Middle frontal gyrus (tissue), 1 donor: ENCODE results near the gene LRCH1.
"Not testable (repeated sequence)": the region's sequence is repeated elsewhere in the genome, so short reads cannot be mapped to it uniquely, and the experiment has no call there.

Experiments
- DNase-seq: peaks from one replicate; pipeline ENCODE4 v3.0.0-alpha.2; 2015; ENCODE audit warnings: low spot score; ENCODE audit errors: extremely low spot score

Gene LRCH1, protein sequence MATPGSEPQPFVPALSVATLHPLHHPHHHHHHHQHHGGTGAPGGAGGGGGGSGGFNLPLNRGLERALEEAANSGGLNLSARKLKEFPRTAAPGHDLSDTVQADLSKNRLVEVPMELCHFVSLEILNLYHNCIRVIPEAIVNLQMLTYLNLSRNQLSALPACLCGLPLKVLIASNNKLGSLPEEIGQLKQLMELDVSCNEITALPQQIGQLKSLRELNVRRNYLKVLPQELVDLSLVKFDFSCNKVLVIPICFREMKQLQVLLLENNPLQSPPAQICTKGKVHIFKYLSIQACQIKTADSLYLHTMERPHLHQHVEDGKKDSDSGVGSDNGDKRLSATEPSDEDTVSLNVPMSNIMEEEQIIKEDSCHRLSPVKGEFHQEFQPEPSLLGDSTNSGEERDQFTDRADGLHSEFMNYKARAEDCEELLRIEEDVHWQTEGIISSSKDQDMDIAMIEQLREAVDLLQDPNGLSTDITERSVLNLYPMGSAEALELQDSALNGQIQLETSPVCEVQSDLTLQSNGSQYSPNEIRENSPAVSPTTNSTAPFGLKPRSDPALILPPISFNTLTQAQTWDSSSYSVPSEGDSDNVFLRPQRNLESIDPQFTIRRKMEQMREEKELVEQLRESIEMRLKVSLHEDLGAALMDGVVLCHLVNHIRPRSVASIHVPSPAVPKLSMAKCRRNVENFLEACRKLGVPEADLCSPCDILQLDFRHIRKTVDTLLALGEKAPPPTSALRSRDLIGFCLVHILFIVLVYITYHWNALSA

DNA sequence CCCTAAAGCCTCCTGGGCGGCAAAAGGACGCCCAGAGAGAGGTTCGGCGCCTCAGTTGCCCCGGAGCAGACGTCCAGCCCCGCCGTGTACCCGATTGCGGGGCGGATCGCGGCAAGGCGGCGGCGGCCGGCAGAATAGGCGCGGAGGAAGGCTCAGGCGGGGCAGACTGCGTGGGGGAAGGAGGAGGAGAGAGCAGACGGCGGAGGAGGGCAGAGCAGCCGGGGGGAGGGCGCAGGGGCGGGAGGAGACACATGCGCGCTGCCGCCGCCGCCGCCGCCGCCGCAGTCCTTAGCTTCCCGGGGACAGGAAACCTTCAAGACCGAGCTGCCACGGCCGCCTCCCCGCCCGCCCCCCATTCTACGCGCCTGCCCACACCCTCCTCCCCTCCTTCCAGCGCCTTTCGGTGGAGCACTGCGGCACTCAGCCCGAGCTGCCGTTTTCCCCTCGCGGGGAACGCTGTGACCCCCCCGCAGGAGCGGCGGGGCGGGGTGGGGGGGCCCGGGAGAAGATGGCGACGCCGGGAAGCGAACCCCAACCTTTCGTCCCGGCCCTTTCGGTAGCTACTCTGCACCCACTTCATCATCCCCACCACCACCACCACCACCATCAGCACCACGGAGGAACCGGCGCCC is at the start of gene LRCH1:
LRCH1 (plus strand) TSS at position 282 of the 632 bp plus-strand sequence; CDS start at position 509, 227 bp downstream.
- DNase-seq = no peak

DNA sequence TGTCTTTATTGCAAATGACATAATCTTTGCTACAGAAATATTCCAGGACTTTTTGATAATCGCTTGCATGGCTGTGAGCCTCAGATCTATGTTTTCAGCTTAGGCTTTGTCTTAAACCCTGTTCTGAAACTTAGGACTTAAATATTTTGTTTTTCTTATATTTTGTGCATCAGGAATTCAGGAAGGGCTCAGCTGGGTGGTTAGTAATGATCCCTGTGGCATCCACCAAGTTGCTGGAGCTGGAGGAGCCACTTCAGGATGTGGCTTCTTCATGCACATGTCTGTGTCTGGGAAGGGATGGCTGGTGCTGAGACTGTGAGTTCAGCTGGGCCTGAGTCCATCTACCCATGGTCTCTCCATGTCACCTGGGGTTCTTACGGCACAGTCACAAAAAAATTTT is 48.9 kb upstream of the LRCH1 start:
- DNase-seq = no peak

DNA sequence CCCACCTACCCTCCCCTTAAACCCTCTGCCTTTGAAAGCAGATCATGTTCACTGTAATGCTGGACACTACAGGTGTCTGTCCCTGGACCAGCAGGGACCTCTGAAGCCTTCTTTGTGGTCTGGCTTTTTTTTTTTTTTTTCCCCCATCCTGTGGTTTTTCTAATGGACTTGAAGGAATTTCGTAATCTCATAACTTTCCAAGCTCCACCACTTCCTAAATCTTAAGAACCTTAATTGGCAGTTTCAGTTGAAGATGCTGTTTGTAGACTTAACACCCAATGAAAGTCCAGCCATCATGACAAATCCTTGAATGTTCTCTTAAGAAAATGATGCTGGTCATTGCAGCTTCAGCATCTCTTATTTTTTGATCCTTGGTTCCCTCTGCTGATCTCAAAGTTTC is 45.0 kb upstream of the LRCH1 start:
- no peak for DNase-seq

DNA sequence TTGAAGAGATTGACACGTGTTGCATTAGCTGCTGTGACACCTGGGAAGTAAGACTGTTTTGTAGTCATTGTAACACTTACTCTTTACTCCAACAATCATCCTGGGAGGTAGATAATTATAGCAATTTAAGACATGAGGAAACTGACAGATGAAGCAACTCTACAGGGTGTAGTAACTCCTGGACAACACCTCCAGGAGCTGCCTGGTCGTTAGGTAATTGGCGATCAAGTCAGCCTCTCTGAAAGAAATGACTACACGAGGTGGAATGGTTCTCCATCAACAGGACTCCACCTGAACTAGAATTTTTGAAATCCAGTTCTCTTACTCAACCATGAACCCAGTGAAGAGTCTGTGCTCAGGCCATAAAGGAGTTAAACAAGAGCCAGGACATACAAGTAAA is 43.0 kb upstream of the LRCH1 start:
- no peak for DNase-seq

DNA sequence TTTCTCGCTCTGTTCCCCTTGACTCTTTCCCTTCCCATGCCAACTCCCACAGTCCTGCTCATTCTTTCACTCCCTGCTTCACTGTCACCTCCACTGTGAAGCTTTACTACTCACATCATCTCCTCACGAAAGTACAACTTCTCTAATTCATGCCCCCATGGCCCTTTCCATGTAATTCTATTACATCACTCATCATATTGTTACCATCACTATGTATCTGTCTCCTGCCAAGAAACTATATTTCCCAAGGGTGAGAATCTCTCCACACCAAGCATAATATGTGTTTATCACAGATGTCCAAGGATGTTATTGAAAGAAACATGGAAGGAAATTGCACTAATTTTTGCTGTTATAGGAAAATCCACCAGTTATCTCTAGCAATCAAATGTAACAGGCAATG is 37.2 kb upstream of the LRCH1 start:
- no peak for DNase-seq

DNA sequence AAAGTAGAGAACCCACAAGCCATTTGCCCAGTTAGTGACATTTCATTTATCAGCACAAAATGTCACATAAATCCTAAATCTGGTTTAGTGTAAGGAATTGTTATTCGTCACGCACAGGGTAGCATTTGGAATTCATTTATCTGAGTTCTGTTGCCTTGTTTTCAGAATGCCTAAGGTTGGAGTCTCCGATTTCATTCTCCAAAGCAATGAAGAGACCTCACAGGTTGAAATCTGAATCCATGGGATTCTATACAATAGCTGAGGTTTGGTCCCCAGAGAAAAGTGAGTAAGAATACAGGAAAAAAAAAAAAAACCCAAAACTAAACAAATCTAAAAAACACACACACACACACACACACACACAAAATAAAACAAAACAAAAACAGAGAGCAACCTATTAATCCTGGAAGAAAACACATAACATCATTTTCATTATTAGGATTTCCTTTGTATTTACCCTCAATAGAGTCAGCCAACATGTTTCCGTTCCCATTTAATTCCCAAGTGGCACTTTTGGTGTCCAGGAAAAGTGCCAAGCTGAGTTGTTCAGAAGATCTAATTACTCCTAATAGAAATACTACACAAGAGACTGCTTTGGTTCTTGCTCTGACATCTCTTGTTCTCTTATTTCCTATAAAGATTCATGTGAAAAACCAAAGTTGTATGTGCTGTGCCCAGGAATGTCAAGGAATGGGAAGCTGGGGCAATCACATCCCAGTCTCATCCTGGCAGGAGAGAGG is 36.2 kb upstream of the LRCH1 start:
- DNase-seq = no peak

DNA sequence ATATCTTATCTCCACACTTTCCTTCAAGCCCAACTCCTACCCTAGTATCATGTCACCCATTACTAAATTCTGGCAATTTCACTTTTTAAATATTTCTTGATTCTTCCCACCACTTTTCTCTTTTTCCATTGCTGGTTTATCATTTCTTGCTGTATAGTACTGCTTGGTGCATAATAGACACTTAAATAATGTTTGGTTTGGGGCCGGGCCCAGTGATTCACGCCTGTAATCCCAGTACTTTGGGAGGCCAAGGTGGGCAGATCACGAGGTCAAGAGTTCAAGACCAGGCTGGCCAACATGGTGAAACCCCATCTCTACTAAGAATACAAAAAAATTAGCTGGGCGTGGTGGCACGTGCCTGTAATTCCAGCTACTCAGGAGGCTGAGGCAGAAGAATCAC is 35.2 kb upstream of the LRCH1 start:
- DNase-seq = not testable (repeated sequence)

DNA sequence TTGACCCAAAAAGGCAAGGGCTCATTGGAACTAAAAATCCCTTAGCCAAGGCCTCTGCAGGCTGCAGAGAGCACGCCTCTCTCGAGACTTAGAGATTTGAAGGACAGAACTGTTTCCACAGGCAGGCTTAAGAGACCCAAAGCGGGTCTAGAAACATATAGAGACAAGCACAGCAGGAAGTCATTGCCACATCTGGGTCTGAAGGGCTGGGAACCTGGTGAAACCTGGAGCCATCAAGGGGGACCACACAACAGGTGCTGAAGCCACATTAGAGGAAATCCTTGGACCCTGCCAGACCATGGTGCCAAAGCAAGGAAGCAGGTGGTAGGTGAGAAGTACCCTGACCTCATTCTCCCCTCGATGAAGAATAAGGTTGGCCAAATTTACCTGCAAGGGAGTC is 33.8 kb upstream of the LRCH1 start:
- no peak for DNase-seq

DNA sequence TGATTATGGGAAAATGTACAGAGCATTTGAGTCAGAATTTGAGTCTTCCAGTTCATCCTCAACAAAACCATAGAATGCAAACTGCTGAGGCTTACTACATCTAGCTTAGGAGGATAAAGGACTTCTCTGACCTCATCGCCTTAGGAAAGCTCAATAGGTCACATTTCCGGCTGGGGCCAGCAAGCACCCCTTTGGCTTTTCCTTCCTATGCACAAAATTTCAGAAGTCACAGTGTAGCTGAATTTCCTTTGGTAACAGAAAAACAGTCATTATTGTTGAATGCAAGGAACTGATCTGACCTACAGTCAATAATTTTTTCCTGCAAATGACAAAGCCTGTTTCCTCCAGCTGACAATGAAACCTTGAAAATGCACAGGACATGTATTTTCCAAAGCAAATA is 32.8 kb upstream of the LRCH1 start:
- no peak for DNase-seq

DNA sequence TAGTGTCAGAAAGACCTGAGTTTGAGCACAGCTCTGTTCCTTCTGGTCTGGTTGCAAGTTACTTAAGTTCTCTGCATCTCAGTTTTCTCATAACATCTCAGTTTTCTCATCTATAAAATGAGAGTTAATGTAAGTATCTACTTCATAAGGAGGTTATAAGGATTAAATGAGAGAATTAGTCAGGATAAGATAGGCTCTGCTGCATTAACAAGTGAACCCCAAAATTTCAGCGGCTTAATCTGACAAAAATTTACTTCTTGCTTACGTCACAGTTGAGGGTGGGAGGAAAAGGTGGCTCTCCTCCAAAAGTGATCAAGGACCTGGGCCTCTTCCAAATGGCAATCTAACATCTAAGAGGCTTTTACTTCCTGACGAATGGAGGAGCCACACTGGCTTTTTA is 31.5 kb upstream of the LRCH1 start:
- DNase-seq = no peak

DNA sequence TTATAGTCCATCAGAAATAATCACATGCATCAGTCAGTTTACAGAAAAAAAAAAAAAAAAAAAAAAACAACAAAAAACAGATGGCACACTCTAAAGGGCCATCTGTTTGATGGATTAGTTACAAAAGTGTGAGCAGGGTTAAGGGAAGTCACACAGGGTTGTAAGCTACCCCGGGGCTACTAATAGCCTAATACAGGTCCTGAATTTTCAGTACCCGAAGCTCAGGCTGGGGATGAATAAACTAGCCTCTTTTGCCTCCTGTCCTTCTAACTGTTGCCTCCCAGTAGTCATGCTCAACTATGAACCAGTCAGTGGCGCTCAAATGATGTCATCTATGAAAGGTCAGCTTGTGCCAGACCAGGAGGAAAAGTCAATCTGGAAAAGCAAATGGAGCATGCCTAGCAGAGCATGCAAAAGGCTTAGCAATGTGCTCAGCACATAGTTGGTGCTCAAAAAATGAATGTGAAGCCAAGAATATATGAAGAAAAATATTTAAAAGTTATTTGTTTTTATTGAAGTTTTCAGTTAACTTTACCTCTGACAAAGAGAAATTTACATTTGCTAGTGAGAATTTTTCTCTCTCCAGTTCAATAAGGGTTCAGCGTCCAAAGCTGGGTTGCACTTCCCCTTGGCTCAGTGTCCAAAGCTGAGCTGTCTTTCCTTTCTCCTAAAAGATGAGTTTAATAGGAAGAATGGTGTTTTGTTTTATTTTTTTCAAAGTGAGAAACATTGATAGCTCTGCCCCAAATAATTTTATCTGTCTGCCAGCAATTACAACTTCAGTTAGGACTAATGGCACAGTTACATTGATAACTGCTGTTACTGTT is 30.8 kb upstream of the LRCH1 start:
- no peak for DNase-seq

DNA sequence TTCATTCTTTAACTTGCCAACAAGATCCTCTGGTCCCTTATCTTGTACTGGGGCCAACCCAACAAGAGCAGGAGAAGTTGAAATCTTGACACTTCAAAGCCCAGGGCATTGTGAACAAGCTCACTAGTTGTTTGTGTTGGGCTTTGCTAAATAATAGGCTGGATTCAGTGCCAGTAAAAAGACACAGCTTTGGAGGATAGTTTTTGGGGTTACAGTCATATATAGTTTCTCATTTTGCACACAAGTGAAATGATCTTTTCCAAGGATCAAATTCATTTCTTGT is 30.3 kb upstream of the LRCH1 start:
- no peak for DNase-seq

DNA sequence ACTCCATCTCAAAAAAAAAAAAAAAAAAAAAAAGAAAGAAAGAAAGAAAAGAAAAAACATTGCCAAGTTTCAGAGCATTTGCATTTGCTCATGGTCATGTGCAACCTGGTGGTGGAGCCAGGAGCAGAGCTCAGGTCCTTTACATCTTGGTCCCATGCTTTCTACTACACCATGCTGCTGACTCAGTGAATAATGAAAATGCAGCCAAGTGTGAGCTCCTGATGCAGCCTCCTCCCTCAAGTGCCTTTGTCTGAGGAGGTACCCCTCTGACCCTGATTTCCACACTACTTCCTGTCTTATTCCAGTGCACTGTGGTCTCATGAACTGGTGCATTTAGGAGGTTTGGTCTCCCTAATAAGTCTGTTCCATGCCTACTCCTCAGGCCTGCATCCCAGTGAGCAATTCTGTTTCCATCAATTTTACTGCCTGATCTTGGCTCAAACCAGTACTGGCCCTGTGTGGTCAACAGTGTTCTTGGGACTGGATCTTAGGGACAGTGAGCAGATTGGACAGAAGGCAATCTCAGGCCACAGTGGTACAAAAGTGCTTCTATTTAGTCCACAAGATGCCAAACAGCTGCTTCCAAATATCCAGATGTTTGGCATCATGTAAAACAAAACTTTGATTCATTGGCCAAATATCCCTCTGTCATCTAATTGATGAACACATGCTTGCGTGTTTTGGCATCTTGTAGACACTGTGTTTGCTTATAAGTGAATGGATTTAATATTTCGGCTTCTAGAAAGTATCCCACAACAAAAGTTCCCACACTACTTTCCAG is 28.8 kb upstream of the LRCH1 start:
- DNase-seq = no peak

DNA sequence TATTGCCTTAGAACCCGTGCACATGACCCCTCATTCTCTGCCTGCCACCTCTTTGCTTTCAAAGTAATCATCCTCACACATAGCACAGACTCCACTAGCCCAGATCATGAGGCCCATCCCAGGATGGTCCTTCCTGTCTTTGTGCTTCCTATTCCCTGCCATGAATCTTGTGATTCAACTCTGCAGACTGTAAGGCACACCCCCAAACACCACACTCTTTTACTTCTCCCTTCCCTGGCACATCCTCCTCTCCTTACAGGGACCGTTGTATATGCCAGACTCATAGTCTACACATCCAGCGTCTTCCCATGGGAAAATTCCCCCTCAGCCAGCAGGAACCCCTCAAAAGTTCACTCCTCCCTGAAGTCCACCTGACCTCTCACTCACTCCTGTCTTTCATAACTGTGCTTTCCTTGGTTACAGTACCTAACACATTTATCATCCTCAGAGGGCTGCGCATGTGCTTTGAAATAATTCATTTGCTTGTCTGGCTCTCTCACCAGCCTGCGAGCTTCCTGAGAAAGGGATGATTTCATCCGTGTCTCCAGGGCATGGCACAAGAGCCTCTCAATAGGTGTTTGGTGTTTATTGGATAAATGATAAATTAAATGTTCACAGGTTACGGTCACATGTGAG is 26.8 kb upstream of the LRCH1 start:
- no peak for DNase-seq

DNA sequence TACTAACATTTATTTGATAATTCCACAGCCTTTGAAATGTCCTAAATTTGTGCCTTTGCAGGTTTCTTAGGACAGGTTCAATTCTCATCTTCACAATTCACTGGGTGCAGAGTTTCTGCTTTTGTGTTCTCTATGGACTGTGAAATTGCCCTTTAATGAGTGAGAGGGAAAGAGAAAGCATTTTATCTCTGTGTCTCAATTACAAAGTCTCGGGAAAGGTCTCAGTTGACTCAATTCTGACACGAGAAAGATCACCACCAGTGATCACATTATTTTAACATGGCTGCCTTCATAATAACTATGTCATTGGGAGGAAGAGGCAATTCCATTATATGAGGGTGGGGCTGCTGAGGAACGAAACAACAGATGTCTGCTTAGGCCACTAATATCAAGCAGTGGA is 26.2 kb upstream of the LRCH1 start:
- DNase-seq = no peak

DNA sequence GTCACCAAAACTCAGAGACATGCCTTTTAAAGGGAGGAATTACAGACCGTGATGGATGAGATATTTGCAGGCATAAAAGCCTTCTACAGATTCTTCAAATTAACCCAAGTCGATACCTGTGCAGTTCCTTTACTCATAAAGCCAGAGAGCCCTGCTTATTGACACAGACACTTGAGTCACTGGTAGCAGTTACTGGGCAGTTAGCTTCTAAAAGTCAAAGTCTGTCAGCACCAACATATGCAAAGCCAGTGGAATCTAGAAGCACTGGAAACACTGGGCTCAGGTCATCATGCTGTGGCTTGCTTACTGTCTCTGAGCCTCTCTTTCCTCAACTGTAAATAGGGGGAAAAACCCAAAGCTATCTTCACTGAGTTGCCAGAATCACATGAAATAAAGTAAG is 25.7 kb upstream of the LRCH1 start:
- DNase-seq = no peak

DNA sequence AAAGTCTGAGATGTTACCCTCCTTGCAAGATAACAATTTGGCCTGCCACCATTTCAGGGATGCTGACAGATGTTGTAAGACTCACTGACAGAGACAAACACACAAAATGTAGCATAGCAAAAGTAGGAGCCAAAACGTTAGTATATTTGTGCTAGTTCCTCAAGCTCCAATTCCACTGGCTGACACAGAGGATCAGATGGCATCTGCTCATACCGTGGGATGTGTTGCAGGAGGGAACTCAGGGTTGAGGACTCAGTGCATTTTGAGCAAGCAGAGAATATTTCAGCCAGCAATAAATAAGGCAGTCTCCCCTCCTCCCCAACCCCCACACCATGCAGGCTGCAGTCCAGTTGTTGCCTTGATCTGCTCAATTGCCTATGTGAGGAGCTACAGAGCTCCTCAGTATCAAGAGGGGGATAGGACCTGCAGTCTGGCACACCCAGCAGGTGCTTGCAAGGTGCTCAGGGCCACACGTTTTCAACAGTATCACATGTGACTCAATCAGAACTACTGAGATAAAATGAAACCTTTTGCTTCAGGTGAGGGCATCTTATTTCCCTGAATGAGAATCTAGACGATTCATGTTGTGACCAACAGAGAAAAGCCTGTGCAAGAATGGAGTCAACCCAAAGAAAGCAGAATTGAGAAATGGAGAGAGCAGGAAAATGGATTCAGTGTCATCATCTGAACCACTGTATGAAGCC is 23.6 kb upstream of the LRCH1 start:
- DNase-seq = no peak

DNA sequence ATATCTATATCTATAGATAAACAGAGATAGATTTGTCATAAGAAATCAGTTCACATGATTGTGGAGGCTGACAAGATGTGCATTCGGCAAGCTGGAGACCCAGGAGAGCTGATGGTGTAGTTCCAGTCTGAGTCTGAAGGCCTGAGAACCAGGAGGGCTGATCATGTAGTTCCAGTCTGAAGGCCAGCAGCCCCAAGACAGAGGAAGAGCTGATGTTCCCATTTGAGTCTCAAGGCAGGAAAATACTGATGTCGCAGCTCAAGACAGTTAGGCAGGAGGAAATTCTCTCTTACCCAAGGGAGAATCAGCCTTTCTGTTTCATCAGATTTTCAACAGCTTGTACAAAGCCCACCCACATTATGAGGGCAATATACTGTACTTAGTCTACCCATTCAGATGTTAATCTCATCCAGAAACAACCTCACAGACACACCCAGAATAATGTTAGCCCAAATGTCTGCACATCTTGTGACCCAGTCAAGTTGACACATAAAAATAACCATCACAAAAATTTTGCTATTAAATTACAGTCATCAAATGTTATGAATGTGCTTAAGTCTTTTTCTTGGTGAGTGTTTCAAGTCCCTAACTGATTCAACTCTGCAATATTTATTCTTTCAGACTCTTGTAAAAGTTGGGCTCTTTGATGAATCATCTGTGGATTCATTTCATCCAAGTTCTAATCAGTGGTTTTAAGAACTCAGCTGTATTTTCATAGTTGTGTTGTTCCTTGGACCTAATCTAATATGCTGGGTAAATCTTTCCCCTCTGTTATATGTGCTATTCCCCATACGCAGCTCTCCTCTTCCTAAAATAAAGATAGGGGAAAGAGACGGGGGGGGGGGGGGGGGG is 22.7 kb upstream of the LRCH1 start:
- no peak for DNase-seq
